GM21619 (cell line): ENCODE results near the gene FRMD5.

Experiments
- ATAC-seq: cut with Tn5 transposase; IDR thresholded peaks from one replicate; pipeline ENCODE4 v1.9.1; 2021; ENCODE audit not compliant: unreplicated experiment

FRMD5 gene

GRCh38 chr15:44163370-44163769 is 31.7 kb downstream of the FRMD5 start:
- no peak for ATAC-seq

- no peak for ATAC-seq
These were observed 34.3 kb downstream of the FRMD5 start for GRCh38 chr15:44160796-44161195.

- ATAC-seq: no peak
These were observed 35.6 kb downstream of the FRMD5 start for GRCh38 chr15:44159492-44159891.

- no peak for ATAC-seq
These were observed 37.0 kb downstream of the FRMD5 start for GRCh38 chr15:44158111-44158510.

- ATAC-seq: no peak
These were observed 37.4 kb downstream of the FRMD5 start for GRCh38 chr15:44157679-44158078.

GRCh38 chr15:44153352-44153751 is 41.7 kb downstream of the FRMD5 start:
- ATAC-seq: no peak

- no peak for ATAC-seq
These were observed 45.8 kb downstream of the FRMD5 start for GRCh38 chr15:44149224-44149623.

- ATAC-seq: no peak
These were observed 46.5 kb downstream of the FRMD5 start for GRCh38 chr15:44148580-44148979.

GRCh38 chr15:44147636-44148035 is 47.4 kb downstream of the FRMD5 start:
- no peak for ATAC-seq

- no peak for ATAC-seq
These were observed 49.6 kb downstream of the FRMD5 start for GRCh38 chr15:44145495-44145894.

GRCh38 chr15:44144992-44145391 is 50.1 kb downstream of the FRMD5 start:
- ATAC-seq: no peak

GRCh38 chr15:44144184-44144583 is 50.9 kb downstream of the FRMD5 start:
- no peak for ATAC-seq

- no peak for ATAC-seq
These were observed 57.3 kb downstream of the FRMD5 start for GRCh38 chr15:44137750-44138149.

- ATAC-seq: no peak
These were observed 58.0 kb downstream of the FRMD5 start for GRCh38 chr15:44136991-44137477.

GRCh38 chr15:44132057-44132456 is 63.0 kb downstream of the FRMD5 start:
- ATAC-seq: no peak

- no peak for ATAC-seq
These were observed 64.3 kb downstream of the FRMD5 start for GRCh38 chr15:44130778-44131177.

GRCh38 chr15:44129911-44130310 is 65.2 kb downstream of the FRMD5 start:
- no peak for ATAC-seq

- ATAC-seq: no peak
These were observed 66.6 kb downstream of the FRMD5 start for GRCh38 chr15:44128443-44128842.

- no peak for ATAC-seq
These were observed 69.2 kb downstream of the FRMD5 start for GRCh38 chr15:44125879-44126278.

- no peak for ATAC-seq
These were observed 92.3 kb downstream of the FRMD5 start for GRCh38 chr15:44102675-44103254.

GRCh38 chr15:44101944-44102343 is 93.1 kb downstream of the FRMD5 start:
- no peak for ATAC-seq

GRCh38 chr15:44101286-44101685 is 93.8 kb downstream of the FRMD5 start:
- no peak for ATAC-seq

GRCh38 chr15:44099671-44100070 is 95.4 kb downstream of the FRMD5 start:
- no peak for ATAC-seq
